Cardiac septum (tissue), 1 donor: ENCODE measurements around the gene ARFGEF3. TPM values are rescaled to one million over a fixed set of nuclear protein-coding genes. Genes with fewer than 3 reads are reported as not detected.

ENCODE experiments used
- DNase-seq: peaks from one replicate; pipeline ENCODE4 v3.0.0-alpha.2; 2020; ENCODE audit warnings: low spot score
- intact Hi-C: fragments of 100-400 bp; cut with DNase I; formaldehyde crosslinking; loops from one replicate; pipeline ENCODE4 v1.14.0; 2022
- total RNA-seq: library from RNA; stranded (reverse); fragmentation: NEBNext Ultra II Directional; extraction: Animal tissue kit (Norgen Biotek cat#: 25700); gene quantifications from one replicate; pipeline ENCODE4 v1.2.1, GENCODE V29; 2021
- donor health status: DM: no; HTN: no; CAD: no.

The ARFGEF3 gene
- total RNA-seq, 1 donor from 2014 or later, result 9.6 TPM

GRCh38 chr6:138371720-138372119, 210.0 kb downstream of the ARFGEF3 start:
- no peak for DNase-seq
- intact Hi-C loops, result no loop called here

GRCh38 chr6:138372711-138373463, 211.1 kb downstream of the ARFGEF3 start:
- intact Hi-C loops, result no loop called here
- DNase-seq, result no peak

GRCh38 chr6:138374230-138374629, 212.5 kb downstream of the ARFGEF3 start:
- intact Hi-C loops, result no loop called here
- DNase-seq, result no peak

GRCh38 chr6:138374815-138375214, 213.1 kb downstream of the ARFGEF3 start:
- intact Hi-C loops, result no loop called here
- DNase-seq, result no peak

GRCh38 chr6:138377042-138377441, 215.3 kb downstream of the ARFGEF3 start:
- no peak for DNase-seq
- intact Hi-C loops, result no loop called here

GRCh38 chr6:138377844-138378243, 216.1 kb downstream of the ARFGEF3 start, which contains the start of gene SMIM28:
SMIM28 (plus strand) TSS chr6:138377905; CDS start chr6:138378073, 168 bp downstream.
- no peak for DNase-seq
- intact Hi-C loops, result no loop called here

- intact Hi-C loops, result no loop called here
- DNase-seq, result no peak
Observed at GRCh38 chr6:138378463-138378862, 216.7 kb downstream of the ARFGEF3 start.

- intact Hi-C loops, result no loop called here
- DNase-seq, result no peak
Observed at GRCh38 chr6:138382498-138383265, 220.9 kb downstream of the ARFGEF3 start.

GRCh38 chr6:138383776-138384175, 222.0 kb downstream of the ARFGEF3 start:
- intact Hi-C loops, result no loop called here
- DNase-seq, result no peak

GRCh38 chr6:138386897-138387296, 225.2 kb downstream of the ARFGEF3 start:
- DNase-seq, result no peak
- intact Hi-C loops, result no loop called here

- no peak for DNase-seq
- intact Hi-C loops, result no loop called here
Observed at GRCh38 chr6:138387577-138388368, 226.0 kb downstream of the ARFGEF3 start.

GRCh38 chr6:138389551-138389950, 227.8 kb downstream of the ARFGEF3 start:
- no peak for DNase-seq
- intact Hi-C loops, result no loop called here

Other genes starting within 250 kb of the ARFGEF3 start
- gene PERP, start 54.5 kb upstream of the ARFGEF3 start, total RNA-seq, result 59.3 TPM
- gene PBOV1, start 56.6 kb downstream of the ARFGEF3 start, total RNA-seq, result not detected
- gene SMIM28, start 216.0 kb downstream of the ARFGEF3 start, total RNA-seq, result not detected
- gene HEBP2, start 242.3 kb downstream of the ARFGEF3 start, total RNA-seq, result 98.9 TPM